Smooth muscle cell of bladder (primary cell): ENCODE data around the gene TICAM2. TPM values are rescaled to one million over a fixed set of nuclear protein-coding genes. Genes with fewer than 3 reads are reported as not detected.

ENCODE experiments used
- total RNA-seq: library from RNA; depleted of rRNA; stranded (reverse); fragments of >200 nt; gene quantifications from 2 replicates; pipeline ENCODE4 v1.2.3, GENCODE V29; 2014

Gene TICAM2
- total RNA-seq, result 2.8 and 3.3 TPM in 2 replicates

DNA sequence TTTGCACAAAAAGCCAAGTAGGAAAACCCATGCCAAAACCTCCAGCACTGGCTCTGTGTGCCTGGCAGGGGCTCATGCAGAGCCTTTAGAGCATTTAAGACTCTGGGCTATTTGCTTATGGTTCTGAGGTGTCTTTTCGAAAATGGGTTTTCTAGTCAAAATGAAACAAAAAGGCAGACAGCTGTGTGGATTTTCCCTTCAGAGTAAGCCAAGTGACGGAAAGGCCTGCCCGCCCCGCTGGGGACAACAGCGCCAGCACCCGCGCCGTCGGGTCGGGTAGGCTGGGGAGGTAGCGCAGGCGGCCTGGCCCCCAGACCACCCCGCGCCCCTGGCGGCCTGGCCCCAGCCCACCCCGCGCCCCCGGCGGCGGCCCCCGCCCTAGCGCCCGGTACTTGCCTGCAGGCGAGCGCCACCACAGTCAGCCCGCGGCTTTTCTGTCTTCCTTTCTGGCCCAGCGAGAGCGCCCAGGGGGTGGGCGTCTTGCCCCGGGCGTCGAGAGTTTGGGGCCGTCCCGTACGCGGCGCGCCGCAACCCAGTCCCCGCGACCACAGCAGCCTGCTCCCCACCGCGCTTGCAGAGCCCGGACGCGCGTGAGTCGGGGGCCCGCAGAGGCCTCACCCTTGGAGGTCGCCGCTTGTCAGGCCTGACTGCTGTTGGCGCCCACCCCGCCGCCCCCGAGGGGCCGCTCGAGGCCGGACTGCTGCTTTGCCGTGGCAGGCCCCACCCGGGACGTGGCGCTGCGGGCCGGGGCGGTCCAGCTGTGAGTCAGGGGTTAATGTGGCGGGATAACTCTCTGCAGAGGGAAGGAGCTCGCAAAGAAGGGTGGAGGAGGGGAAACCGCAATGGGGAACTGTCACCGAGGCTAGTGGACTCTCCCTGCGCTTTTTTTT lies at the start of gene TICAM2:
TICAM2 (minus strand) TSS at position 779 of the 890 bp plus-strand sequence. CDS start 21,223 bp downstream, outside the sequence.

GRCh38 chr5:115625579-115626444 lies 23.5 kb upstream of the TICAM2 start, which contains the start of gene TMED7:
TMED7 (minus strand) TSS chr5:115626036; CDS start chr5:115625792, 244 bp downstream.

DNA sequence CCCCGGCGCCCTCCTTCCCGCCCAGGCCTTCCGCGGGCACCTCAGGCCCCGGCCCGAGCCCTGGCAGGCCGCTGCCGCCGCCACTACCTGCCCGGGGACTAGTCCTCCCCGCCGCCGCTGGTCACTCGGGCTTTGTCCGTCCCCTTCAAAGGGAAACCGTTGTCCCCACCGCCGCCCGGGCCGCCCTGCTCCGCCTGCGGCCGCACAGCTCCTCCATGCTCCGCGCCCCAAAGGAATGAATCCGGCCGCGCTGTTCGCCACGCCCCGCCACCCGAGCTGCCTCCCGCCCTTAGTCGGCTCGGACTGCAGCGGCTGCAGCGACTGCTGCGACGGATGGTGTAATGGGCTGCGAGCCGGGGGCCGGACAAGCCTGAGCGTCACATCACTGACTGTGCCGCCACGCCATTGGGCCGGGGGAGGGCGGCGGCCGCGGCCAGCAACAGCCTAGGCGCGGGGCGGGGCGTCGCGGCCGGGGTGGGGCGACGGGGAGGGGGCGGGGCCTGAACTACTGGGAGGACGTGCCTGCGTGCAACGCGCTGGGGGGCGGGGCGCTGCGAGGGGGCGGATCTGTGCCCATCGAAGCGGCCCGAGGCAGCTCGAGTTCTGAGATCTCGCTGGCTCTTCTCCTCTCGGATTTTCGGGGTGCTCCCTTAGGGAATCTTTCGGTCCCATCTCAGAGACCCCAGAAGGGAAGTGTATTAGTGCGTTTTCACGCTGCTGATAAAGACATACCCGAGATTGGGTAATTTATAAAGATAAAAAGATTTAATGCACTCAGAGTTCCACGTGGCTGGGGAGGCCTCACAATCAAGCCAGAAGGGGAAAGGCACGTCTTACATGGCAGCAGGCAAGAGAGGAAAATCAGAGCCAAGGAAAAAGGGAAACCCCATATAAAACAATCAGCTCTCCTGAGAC lies 57.6 kb downstream of the TICAM2 start, which contains the start of gene FEM1C:
FEM1C (minus strand) TSS at position 340 of the 915 bp plus-strand sequence. CDS start 1,282 bp downstream, outside the sequence.

Other genes with a start within 250 kb of the TICAM2 start
- gene FEM1C, start 57.7 kb downstream of the TICAM2 start, total RNA-seq, result 11.2 and 15.8 TPM in 2 replicates
- gene TMED7, start 23.6 kb upstream of the TICAM2 start, total RNA-seq, result 132 and 142 TPM in 2 replicates
- 2.6 and 7.7 TPM in 2 replicates for gene CDO1, start 214.2 kb upstream of the TICAM2 start, total RNA-seq
- 28.0 and 36.0 TPM in 2 replicates for gene ATG12, start 239.1 kb upstream of the TICAM2 start, total RNA-seq
- 63.6 and 91.8 TPM in 2 replicates for gene AP3S1, start 239.5 kb upstream of the TICAM2 start, total RNA-seq